Measurements from ENCODE around the gene LYL1.
A peak's percentile ranks its signal among the peaks of the same experiment; 100 is the strongest.

The LYL1 gene

DNA sequence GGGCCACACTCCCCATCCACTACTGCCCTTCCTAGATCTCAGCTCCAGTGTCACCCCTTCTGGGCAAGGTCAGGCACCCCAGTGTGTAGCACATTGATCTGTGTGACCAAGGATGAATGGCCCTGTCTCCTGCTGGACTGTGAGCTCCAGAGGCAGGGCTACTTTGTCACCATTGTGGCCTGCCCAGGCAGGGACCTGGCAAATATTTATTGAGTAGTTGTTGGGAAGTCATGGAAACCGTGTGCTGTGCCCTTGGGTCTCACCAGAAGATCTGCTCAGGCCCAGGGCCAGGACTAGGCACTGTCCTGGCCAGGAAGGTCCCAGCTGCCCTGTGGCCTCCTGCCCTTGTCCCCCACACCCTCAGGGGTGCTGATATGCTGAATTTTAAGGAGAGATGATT is 25.9 kb upstream of the LYL1 start:
- no peak for DNase-seq

DNA sequence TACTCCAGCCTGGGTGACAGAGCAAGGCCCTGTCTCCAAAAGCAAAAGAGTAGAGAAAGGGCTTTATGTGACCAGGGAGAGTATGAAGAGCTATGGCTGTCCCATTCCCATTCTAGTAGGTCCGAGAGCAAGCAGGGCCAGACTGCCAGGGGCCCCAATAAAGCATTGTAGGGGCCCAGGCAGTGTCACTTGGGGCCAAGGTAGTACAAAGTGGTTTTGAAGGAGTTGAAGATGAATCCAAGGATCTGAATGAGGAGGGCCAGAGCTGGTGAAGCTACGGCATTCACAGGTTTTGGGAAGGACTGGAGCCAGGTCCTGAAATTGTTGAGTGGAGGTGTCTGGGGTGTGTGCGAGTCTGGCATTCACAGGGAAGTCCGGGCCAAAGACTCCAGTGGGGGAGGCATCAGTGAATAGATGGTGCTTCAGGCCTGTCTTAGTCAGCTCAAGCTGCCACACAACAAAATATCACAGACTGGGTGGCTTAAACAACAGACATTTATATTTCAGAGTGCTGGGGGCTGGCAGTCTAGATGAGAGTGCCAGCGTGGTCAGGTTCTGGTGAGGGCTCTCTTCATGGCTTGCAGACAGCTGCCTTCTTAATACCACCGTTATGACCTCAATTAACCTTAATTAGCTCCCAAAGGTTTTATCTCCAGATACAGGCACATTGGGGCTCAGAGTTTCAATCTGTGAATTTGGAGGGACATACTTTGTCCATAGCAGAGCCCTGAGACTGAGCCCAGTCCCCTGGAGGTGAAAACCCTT is 25.3 kb upstream of the LYL1 start:
- no peak for DNase-seq

DNA sequence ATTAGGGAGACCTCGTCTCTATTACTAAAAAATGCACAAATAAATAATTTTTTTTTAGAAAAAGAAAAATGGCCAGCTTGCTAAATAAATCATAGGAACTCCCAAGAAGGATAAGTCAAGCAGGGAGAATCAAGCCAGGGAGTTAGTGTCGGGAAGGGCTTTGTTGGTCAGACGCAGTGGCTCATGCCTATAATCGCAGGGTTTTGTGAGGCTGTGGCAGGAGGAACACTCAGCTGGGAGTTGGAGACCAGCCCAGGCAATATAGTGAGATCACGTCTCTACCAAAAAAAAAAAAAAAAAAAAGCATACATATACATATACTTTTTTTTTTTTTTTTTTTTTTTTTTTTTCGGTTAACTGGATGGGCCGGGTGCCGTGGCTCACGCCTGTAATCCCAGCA is 24.4 kb upstream of the LYL1 start:
- no peak for DNase-seq

DNA sequence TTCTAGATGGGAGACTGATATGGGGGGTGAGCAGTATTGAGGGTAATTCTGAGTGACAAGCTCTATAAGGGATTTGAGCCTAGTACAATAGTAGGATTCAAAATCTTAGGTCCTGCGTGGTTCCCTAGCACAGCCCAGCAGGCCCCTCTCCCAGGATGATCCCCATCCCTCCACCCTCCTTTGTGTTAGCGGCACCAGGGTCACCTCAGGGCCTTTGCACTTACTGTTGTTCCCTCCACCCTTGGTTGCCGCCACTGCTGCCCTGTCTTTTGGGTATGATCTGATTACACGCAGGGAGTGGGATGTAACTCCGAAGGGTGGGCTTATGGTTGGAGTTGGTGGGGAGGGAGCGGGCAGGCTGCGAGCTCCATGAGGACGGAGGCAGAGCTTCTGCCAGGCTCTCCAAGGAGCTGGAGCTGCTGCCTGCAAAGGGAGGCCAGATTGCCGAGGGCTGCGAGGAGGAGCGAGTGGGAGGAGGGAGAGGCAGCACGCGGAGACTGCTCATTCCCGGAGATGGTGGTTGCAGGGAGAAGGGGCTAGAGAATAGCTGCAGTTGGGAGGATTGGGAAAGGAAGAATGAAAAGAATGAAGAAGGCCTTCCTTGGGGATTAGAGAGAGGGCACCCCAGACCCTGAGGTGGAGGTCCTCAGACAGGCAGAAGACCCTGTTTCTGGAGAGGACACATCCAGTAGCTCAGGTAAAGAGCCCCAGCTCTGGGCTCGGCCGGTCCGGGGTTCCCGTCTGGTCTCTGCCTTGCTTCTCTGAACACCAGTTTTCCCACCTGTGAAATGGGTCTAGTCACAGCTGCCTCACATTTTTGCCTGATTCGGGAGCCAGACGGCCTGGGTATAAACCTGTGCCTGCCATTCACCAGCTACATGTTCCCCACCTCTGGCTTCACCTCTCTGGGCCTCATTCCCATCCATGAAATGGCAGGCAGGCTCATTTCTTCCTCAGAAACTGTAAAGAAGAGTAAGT is 20.6 kb upstream of the LYL1 start:
- no peak for DNase-seq

DNA sequence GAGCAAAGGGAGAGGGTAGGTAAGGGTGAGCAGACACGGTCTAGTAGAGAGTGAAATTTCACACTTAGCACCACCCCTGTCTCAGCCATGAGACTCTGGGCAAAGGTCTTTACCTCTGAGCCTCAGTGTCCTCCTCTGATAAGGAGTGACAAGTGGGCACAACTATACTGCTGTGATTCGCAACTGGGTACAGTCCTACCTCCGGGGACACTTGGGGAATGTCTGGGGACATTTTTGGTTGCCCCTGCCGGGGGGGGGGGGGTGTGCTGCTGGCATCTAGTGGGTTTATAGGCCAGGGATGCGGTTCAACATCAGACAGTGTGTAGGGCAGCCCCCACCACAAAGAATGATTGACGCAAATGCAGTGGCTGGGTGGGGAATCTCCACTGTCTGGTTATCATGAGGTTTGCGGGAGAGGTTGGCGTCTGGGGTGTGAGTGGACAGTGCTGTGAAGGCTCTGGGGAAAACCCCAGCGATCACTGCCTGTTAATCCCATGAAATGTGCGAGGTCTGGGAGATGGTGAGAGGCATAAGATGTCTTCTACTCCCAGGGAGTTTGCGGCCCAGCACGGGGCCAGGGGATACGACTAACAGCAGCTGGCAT is 19.7 kb upstream of the LYL1 start:
- DNase-seq = no peak

DNA sequence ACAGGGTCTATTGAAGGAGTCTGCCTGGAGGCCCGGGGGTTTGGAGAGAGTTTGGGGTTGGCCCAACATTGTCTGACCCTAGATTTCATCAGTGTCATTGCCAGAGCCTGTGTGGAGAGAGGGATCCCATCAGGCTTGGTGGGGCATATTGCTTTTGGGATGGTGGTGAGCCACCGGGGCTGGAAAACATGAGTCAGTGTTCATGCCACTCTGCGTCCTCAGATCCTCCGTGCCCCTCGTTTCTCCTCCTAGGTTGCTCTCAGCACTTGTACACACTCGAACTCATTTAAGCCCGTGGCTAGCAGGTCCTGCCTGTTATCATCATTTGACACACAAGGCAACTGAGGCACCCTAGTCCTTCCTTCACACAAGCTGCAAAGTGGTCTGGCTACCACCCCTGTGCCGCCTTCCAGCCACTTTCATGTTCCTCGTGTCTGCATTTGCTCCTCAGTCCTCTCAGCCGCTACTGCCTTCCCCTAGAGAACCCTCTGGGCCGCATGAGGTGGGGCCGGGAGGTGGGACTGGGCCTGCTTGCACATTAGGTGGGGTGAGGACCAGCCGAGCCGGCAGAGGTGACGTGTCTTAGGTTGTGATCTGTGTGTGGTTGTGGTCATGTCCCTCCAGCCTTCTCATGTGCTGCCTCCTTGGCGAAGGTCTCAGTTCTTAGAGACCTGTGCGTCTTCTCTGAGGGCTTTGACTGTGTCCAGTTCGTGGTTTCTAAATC is 19.1 kb upstream of the LYL1 start:
- no peak for DNase-seq

DNA sequence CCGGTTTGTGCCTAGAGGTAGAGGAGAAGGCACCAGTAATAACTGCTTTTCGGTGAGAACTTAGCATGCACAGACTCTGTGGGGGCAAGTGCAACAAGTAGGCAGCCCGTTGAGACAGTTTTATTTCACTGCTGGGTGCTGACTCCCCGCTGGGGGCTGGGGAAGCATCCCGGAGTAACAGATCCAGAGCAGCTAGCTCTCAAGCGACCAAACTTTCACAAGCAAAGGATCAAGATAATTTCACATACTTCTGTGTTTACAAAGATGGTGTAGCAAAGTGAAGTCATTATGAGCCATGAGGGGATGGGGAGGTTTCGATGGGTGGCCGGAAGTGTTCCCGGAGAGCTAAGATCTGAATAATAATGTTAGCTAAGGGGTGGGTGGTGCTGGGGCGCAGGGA is 18.2 kb upstream of the LYL1 start:
- DNase-seq = no peak

DNA sequence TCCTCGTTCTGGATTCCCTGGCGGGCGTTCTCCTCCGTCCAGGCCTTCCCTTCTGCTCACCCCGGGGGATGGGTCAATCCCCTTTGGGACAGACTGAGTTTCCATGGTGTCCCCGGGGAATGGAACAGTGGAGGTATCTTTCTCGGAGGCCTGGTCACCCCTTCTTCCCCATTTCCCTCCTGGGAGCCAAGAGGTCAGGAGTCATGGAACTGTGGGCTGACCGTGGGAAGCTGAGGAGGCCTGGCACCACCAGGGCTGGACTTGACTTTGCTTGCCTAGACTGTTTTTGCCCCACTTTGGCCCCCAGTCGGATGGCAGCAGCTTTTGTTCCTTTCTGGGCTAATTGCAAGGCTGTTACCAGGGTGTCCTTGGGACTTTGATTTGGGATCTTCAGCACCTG is 17.4 kb upstream of the LYL1 start:
- DNase-seq = no peak

DNA sequence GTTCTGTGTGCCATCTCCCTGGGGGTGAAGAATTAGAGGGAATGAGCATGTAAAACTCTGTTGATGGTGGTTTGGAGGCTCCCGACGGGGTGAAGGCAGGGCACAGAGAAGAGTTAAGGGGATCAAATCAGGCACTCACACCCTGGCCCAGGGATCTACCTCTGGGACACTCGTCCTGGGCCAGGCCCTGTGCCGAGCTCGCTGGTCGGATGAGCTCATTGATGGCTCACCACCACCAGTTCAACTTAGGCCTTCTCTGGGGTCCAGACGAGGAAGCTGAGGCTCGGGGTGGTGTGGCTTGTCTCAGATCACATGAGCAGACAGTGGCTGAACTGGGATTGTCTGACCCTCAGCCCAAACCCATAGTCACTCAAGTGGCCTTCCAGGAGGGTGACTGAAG is 17.0 kb upstream of the LYL1 start:
- DNase-seq = no peak

DNA sequence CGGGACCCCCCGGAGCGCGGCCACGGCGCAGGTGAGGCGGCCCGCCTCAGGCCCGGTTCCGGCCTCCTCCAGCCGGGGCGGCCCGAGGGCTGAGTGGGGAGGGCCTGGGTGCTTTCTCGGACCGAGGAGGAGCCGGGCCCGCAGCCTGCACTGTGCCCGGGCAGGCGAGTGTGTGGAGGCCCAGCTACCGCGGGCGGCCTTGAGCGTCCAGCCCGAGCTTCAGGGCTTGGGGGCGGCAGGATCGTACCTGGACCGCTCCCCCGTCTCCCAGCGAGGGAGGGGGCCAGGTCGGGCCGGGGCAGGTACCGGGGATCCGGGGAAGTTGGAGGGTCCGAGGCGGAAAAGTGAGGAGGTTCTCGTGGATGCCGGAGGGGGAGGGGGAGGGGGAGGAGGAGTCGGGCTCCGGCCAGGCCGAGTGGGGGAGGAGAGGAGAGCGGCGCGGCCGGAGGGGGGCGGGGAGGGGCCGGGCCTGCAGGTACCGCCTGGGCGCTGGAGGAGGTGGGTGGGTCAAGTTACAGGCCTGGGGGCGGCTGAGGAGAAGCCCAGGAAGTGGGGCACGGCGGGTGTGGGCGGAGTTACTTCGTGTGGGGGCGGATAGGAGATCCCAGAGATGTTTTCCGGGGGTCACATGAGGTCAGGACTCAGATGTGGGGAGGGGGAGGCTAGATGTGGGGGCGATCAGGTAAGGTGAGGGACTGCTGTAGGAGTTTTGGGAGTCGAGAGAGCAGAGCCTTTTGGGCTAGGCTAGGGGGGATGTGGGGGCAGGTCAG is 16.0 kb upstream of the LYL1 start:
- DNase-seq = peak in 1 of 2 experiments; percentile 38

DNA sequence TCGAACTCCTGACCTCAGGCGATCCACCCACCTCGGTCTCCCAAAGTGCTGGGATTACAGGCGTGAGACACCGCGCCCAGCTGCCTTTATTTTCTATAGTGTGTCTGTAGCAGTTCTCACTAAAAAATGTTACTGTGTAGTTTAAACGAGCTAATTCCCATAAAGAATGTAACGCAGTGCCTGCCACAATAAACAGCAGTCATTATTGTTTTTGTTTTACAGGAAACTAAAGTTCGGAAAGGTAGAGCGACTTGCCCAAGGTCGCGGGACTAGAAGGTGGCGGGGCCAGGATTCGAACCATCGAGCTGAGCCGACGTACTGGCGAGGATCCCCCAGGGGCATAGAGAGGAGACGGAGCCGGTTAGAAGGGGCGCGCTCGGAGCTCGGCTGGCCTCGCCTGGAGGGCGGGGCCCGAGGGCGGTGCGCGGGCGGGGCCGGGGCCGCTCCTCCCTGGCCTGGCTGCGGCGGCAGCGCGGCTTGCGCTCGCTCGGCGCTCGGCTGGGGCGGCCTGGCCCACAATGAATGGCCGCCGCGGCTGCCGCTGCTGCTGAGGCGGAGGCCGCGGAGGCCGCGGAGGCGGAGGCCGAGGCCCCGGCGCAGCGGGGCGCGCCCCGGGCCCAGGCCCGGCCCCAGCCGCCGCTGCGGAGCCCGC is 15.2 kb upstream of the LYL1 start, which contains the start of gene NACC1:
TSS of gene NACC1 (plus strand) at position 493 of the 652 bp plus-strand sequence. CDS start 16,944 bp downstream, outside the sequence.
- DNase-seq = peak; percentile 79 to 89

DNA sequence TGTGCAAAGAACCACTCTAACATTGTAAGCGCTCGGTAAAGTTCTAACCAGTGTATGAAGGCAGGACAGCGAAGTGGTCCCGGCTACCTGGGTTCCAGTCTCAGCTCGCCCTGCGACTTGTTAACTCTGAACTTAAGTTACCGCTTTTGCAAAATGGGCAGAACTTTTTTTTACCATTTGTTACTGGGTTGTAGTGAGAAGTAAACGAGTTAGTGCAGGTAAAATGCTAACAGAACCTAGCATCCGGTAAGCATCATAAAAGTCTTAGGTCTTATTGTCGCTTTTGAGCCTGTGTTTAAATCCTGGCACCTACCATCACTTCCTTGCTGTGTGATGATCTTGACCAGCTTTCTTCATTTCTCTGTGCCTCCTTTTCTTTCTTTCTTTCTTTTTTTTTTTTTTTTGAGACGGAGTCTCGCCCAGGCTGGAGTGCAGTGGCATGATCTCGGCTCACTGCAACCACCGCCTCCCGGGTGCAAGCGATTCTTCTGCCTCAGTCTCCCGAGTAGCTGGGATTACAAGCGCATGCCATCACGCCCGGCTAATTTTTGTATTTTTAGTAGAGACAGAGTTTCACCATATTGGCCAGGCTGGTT is 14.6 kb upstream of the LYL1 start:
- DNase-seq = no peak

DNA sequence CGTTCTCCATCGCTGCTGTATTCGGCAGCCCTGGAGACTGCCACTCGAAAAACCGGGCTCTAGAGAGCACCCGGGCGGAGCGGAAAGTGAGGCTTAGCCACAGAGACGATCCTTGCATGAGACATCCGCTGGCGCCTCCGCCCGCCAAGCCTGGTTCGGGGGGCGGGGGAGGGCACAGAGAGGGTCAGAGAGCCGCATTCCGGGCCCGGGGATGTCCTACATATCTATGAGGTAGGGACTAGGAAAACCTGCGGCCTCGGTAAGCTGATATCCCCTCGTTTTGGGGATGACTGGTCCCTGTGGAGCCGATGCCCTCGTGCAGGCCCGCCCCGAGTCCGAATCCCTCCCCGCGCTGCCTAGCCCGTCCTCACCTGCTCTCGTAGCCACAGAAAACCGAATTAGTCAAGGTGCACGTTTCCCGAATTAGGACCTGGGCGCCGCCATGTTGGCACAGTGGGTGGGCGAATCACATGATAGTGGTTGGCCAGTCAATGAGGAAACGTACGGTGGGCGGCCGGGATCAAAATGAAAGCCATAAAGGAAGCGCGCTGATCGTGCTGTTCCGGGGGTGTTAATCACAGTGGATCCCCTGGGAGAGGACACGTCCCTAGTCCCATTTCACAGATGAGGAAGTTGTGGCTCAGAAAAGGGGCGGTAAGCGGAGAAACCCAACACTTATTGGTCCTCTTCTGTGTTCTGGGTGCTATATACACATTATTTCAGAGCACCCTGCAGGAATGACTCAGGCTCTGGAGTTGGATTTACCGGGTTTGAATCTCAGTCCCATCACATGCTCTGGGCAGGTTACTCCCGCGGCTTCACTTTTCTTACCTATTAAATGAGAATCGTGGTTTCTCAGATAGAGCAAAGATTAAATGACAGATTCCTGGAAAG is 13.9 kb upstream of the LYL1 start, which contains the start of gene TRMT1:
TSS of gene TRMT1 (minus strand) at position 459 of the 894 bp plus-strand sequence. CDS start at position 118, 341 bp downstream.
- DNase-seq = peak; percentile 89 to 92

DNA sequence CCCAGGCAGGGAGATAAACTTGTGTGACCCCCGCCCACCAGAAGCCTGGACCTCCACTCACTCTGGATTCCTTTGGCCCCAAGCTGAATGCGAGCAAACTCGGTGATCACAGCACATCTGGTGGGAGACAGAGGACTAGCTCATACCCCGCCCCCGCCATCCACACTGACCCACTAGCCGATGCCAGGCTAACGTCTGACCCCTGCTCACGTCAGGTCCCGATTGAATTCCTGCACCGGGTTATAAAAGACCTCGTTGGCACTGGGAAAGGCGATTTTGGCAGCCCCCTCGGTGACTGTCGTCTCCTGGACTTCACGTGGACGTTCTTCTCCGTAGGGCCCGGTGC is 13.3 kb upstream of the LYL1 start:
- DNase-seq = no peak

DNA sequence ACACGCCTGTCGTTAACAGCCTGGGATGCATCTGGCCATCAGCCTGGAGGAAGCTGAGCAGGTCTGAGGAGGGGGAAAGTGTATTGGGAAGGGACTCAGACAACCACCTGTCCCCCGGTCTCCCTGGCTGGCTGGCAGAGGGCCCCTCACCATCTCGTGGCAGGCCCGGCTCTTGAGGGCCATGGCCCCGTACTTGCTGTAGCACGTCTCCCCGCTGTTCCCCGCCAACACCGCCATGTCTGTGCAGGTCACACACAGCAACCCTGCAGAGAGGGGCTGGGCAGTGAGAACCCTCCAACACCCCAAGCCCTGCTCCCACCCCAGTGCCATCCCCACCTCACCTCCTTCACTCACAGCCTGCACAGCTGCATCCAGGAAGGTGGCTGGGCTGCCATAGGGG is 9.9 kb upstream of the LYL1 start:
- DNase-seq = no peak

DNA sequence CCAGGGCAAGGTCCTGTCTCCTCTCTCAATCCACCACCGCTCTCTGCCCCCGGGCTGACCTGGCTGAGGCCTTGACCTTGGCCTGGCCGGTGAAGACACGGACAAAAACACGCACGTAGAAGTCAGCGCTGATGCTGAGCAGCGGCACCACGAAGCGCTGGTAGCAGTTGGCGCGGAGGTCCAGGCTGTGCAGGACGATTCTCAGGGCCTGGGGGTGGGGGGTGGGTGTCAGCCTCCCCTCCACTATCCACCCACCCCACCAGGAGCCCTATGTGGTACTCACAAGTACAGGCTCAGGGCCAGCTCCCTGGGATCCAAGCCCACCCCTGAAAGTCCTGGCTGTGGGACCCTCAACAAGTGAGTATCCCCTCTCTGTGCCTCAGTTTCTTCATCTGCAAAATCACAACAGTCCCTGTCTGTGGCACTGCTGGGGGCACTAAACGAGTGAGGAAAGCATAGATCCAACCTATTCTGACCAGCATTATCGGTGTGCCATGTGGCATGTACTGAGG is 7.5 kb upstream of the LYL1 start:
- no peak for DNase-seq

DNA sequence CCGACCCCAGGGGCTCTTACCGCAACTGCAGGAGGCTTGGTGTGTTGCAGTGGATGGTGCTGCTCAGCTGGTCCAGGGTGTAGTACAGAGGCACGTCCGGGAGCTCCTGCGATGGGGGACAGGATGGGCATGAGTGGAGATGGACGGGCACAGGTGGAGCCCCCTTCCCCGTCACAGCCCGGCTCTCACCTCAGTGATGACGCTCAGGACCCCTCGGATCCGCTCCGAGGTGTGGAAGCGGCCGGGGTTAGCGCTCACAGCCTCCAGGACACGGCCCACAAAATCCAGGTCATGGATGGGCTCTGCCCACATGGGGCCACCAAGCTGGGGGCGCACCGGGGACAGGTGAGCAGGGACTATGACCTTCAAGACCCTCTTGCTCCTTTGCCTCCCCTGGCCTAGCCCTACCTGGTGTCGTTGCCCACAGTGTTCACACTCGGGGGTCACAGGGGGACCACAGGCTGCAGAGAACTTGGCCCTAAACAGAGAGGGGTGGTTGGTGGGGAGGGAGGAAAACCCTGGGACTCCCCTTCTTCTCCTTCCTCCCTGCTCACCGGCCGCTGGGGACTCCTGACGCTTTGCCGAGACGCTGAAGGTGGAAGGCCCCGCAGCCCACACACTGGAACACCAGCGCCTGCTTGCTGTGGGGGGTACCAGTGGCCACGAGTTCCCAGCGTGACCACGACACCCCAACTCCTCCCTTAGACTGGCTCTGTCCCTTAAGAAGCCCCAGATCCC is 6.9 kb upstream of the LYL1 start:
- no peak for DNase-seq

DNA sequence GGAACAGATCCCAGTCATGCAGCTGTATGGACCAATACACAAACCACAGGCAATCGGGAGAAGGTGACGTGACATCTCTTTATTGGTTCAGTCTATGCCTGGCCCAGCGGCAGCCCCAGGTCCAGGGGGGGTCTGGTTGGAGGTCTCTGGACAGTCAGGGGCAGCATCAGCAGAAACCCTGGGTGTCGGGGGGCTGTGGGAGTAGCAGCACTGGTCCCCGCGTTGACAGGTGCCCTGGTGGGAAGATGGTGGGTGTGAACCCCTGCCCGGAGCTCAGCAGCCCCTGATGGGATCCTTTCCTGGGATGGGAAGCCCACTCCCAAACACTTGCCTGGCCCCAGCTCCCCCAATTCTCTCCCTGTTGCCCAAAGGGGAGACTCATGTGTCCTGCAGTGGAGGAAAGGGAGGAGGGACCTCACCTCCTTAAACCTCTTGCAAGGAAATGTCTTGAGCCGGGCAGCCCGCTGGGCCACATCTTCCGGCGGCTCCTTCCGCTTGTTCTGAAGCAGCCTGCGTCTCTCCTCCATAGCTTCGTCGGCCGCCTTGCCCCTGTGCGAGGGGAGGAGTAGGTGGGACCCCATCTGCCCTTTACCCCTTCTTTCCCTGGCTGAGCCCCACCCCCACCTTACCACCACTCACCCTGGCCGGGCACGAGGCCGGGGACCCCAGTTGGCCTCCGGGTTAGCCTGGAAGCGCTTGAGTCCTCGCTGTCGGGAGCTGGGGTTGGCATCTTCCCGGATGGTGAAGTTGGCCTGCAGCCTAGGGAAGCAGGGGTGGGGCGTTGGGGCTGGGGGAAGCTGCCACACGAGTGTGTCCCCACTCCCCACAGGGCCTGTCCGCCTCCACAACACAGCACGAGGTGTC is 2.4 kb upstream of the LYL1 start:
- no peak for DNase-seq
